ENCODE data around the gene ILK. TPM values are rescaled to one million over a fixed set of nuclear protein-coding genes. Genes with fewer than 3 reads are reported as not detected.

The ILK gene
- total RNA-seq, 1 donor from 2014 or later = 209 TPM

DNA sequence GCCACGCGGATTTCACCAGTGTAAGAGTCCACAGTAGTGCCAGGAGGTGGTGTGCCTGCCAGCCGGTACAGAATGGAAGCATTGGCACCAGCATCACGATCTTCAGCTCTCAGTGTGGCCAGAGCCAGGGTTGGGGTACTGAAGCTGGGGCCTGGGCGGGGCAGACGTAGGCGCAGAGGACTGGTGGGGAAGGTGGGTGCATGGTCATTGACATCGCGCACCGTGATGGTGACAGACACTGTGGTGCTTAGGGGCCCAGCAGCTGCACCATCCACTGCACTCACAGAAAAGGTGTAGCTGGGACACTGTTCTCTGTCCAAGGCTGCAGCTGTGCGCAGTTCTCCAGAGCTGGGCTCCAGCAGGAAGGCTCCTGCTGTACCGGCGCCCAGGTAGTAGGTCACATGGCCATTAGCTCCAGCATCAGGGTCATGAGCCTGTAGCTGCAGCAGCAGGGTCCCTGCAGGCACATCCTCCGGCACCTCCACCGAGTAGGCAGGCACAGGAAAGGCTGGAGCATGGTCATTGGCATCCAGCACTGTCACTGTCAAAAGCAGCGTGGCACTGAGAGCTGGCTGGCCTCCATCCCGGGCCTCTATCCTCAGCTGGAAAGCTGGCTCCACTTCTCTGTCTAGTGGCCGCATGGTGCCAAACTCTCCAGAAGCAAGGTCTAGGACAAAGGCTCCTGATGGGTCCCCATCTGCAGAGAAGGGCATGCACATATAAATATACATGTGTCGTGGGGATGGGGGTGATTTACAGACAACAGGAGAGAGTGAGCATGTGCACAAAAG, 23.6 kb downstream of the ILK start:
- TF ChIP-seq, protein P1, sequence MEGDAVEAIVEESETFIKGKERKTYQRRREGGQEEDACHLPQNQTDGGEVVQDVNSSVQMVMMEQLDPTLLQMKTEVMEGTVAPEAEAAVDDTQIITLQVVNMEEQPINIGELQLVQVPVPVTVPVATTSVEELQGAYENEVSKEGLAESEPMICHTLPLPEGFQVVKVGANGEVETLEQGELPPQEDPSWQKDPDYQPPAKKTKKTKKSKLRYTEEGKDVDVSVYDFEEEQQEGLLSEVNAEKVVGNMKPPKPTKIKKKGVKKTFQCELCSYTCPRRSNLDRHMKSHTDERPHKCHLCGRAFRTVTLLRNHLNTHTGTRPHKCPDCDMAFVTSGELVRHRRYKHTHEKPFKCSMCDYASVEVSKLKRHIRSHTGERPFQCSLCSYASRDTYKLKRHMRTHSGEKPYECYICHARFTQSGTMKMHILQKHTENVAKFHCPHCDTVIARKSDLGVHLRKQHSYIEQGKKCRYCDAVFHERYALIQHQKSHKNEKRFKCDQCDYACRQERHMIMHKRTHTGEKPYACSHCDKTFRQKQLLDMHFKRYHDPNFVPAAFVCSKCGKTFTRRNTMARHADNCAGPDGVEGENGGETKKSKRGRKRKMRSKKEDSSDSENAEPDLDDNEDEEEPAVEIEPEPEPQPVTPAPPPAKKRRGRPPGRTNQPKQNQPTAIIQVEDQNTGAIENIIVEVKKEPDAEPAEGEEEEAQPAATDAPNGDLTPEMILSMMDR (IDR thresholded peaks at IDR 0.05) = no peak
- no peak for DNase-seq (ENCODE audit: extremely low spot score, unreplicated experiment)
- Mint-ChIP-seq H3K4me1 (ENCODE audit: unreplicated experiment) (no peaks in the 10 kb centered on the region), H3K4me3 (ENCODE audit: unreplicated experiment) (no peak overlapping the region), H3K36me3 (ENCODE audit: unreplicated experiment) (peaks cover 34% of the 10 kb centered on the region), H3K9me3 (ENCODE audit: unreplicated experiment) (no peaks in the 10 kb centered on the region), H3K27ac (ENCODE audit: unreplicated experiment) (no peak overlapping the region), H3K27me3 (ENCODE audit: unreplicated experiment) (no peaks in the 10 kb centered on the region)

- H3K36me3 Mint-ChIP-seq (ENCODE audit: unreplicated experiment) = peaks cover 34% of the 10 kb centered on the region
- TF ChIP-seq, protein P1 (IDR thresholded peaks at IDR 0.05) = no peak
- H3K27ac Mint-ChIP-seq (ENCODE audit: unreplicated experiment) = no peak overlapping the region
- H3K27me3 Mint-ChIP-seq (ENCODE audit: unreplicated experiment) = no peaks in the 10 kb centered on the region
- no peaks in the 10 kb centered on the region for H3K4me1 Mint-ChIP-seq (ENCODE audit: unreplicated experiment)
- H3K4me3 Mint-ChIP-seq (ENCODE audit: unreplicated experiment) = no peak overlapping the region
- no peaks in the 10 kb centered on the region for H3K9me3 Mint-ChIP-seq (ENCODE audit: unreplicated experiment)
- DNase-seq (ENCODE audit: extremely low spot score, unreplicated experiment) = no peak
Measured at GRCh38 chr11:6627762-6628241, 24.2 kb downstream of the ILK start.

- H3K27ac Mint-ChIP-seq (ENCODE audit: unreplicated experiment) = no peak overlapping the region
- DNase-seq (ENCODE audit: extremely low spot score, unreplicated experiment) = no peak
- no peak overlapping the region for H3K4me3 Mint-ChIP-seq (ENCODE audit: unreplicated experiment)
- no peaks in the 10 kb centered on the region for H3K4me1 Mint-ChIP-seq (ENCODE audit: unreplicated experiment)
- no peaks in the 10 kb centered on the region for H3K27me3 Mint-ChIP-seq (ENCODE audit: unreplicated experiment)
- peaks cover 39% of the 10 kb centered on the region for H3K36me3 Mint-ChIP-seq (ENCODE audit: unreplicated experiment)
- TF ChIP-seq, protein P1 (IDR thresholded peaks at IDR 0.05) = no peak
- H3K9me3 Mint-ChIP-seq (ENCODE audit: unreplicated experiment) = no peaks in the 10 kb centered on the region
Measured at GRCh38 chr11:6628526-6628925, 25.0 kb downstream of the ILK start.

DNA sequence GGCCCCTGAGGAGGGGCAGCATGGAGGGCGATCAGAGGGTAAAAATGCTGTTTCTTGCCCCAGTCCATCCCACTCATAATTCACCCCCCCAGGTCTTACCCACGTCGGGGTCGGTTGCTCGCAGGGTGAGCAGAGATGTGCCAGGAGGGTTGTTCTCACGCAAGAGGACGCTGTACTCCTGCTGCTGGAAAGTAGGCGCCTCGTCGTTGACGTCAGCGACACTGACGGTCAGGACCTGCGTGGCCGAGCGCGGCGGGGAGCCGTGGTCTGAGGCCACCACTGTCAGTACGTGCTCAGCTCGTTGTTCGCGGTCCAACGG, 26.0 kb downstream of the ILK start:
- no peaks in the 10 kb centered on the region for H3K4me1 Mint-ChIP-seq (ENCODE audit: unreplicated experiment)
- no peak for DNase-seq (ENCODE audit: extremely low spot score, unreplicated experiment)
- no peak overlapping the region for H3K4me3 Mint-ChIP-seq (ENCODE audit: unreplicated experiment)
- TF ChIP-seq, protein P1 (IDR thresholded peaks at IDR 0.05) = no peak
- peaks cover 35% of the 10 kb centered on the region for H3K36me3 Mint-ChIP-seq (ENCODE audit: unreplicated experiment)
- no peak overlapping the region for H3K27ac Mint-ChIP-seq (ENCODE audit: unreplicated experiment)
- no peaks in the 10 kb centered on the region for H3K9me3 Mint-ChIP-seq (ENCODE audit: unreplicated experiment)
- no peaks in the 10 kb centered on the region for H3K27me3 Mint-ChIP-seq (ENCODE audit: unreplicated experiment)

GRCh38 chr11:6629892-6630631, 26.5 kb downstream of the ILK start:
- no peaks in the 10 kb centered on the region for H3K9me3 Mint-ChIP-seq (ENCODE audit: unreplicated experiment)
- H3K4me3 Mint-ChIP-seq (ENCODE audit: unreplicated experiment) = no peak overlapping the region
- TF ChIP-seq, protein P1 (IDR thresholded peaks at IDR 0.05) = no peak
- H3K4me1 Mint-ChIP-seq (ENCODE audit: unreplicated experiment) = no peaks in the 10 kb centered on the region
- H3K27ac Mint-ChIP-seq (ENCODE audit: unreplicated experiment) = no peak overlapping the region
- no peak for DNase-seq (ENCODE audit: extremely low spot score, unreplicated experiment)
- H3K27me3 Mint-ChIP-seq (ENCODE audit: unreplicated experiment) = no peaks in the 10 kb centered on the region
- H3K36me3 Mint-ChIP-seq (ENCODE audit: unreplicated experiment) = peaks cover 35% of the 10 kb centered on the region
